ENCODE data around the gene GPI. TPM values are rescaled to one million over a fixed set of nuclear protein-coding genes. Genes with fewer than 3 reads are reported as not detected.
A peak's percentile ranks its signal among the peaks of the same experiment; 100 is the strongest.

Gene GPI
- total and polyA plus RNA-seq, 9 of the 15 experiments (the other 6 are each of a cell fraction or from before 2014, with no cell fraction given), result 88.3 to 358 (median 122) TPM

DNA sequence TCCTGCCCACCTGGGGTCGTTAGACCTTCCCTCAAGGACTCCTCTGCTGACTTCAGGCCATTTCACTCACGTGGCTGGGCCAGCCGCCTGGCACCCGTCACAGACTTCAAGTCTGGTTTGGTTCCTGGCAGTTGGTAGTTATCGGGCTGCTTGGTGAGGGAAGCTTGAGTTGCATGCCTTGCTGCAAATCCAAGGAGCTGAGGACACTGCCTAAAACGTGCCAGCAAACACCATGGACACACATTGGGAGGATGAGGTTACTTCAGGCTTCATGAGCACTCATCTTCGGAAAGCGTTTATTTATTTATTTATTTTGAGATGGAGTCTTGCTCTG is 2.6 kb downstream of the GPI start (continued):
- TF ChIP-seq, protein P1, sequence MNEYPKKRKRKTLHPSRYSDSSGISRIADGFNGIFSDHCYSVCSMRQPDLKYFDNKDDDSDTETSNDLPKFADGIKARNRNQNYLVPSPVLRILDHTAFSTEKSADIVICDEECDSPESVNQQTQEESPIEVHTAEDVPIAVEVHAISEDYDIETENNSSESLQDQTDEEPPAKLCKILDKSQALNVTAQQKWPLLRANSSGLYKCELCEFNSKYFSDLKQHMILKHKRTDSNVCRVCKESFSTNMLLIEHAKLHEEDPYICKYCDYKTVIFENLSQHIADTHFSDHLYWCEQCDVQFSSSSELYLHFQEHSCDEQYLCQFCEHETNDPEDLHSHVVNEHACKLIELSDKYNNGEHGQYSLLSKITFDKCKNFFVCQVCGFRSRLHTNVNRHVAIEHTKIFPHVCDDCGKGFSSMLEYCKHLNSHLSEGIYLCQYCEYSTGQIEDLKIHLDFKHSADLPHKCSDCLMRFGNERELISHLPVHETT (CRISPR knock-in tag; conservative IDR thresholded peaks at IDR 0.05 in 1 of 2, IDR thresholded peaks at IDR 0.05 in 1 of 2), result no peak

DNA sequence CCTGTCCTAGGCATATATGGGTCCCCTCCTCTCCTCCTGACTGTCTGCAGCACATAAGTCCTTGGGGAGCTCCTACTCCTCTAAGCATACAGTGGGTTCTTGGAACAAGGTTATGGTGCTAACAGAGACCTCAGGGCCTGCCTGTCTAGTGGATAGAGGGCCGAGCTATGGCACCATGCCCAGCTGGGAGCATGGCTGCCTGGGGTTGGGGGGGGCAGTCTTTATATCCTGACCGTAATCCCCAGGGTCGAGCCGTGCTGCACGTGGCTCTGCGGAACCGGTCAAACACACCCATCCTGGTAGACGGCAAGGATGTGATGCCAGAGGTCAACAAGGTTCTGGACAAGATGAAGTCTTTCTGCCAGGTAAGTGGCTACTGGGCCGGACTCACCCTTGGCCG is 3.3 kb downstream of the GPI start:
- Histone ChIP-seq H2AFZ (ENCODE audit: low read depth, low read length) (no peak overlapping the region), H3K4me2 (ENCODE audit: insufficient read depth, low read length) (no peak overlapping the region; the same call in 1 of the 2 replicates), H4K20me1 (replicated peaks; ENCODE audit: control insufficient read depth, insufficient read depth, low read length) (peaks cover 31% of the 10 kb centered on the region), H3K36me3 (ENCODE audit: control insufficient read depth, insufficient read depth, low read length) (peaks cover 68% of the 10 kb centered on the region), H3K4me3 (no peak overlapping the region), H3K9me3 (replicated peaks; ENCODE audit: control insufficient read depth, insufficient read depth, low read depth, low read length) (no peaks in the 10 kb centered on the region), H3K27ac (ENCODE audit: extremely low read depth, low read depth, low read length) (no peak overlapping the region), H3K27me3 (ENCODE audit: control insufficient read depth in 2 of 2, insufficient read depth in 2 of 2, low read length in 2 of 2) (no peaks in the 10 kb centered on the region), H3K4me1 (replicated peaks in 1 of 2; ENCODE audit: control insufficient read depth in 2 of 2, insufficient read depth in 2 of 2, low read length in 2 of 2) (peaks cover 37 to 52% of the 10 kb centered on the region in 2 experiments), H3K9me1 (ENCODE audit: control insufficient read depth, insufficient read depth, low read length) (peaks cover 11% of the 10 kb centered on the region), H3K79me2 (ENCODE audit: control insufficient read depth, insufficient read depth, low read length) (peaks cover 73% of the 10 kb centered on the region), H3K9ac (ENCODE audit: insufficient read depth in 1 of 2, low read depth in 2 of 2, low read length in 2 of 2) (peak overlapping the region in 1 of 2 experiments; percentile 47; a peak in 1 of 4 replicates)
- ChIA-PET POLR2A (interaction anchor here (0.6 to 1.5 kb wide), 2 partner anchors 8 to 1068 kb away, joined by 3 to 4 read pairs; no protein-coding TSS in a partner anchor), CTCF (ENCODE audit: low intra/inter-chr PET ratio) (no interaction called here)
- no peak for DNase-seq (ENCODE audit: extremely low read depth in 1 of 4, low spot score in 3 of 4)
- no peak for ATAC-seq
- BruUV-seq (replicated peaks), result no TSS peak
- 97% methylated on average over 10 of the region's 10 CpGs for WGBS (ENCODE audit: insufficient coverage, low coverage, missing lambda C conversion rate)
- intact Hi-C loops (cut with micrococcal nuclease), result no loop called here
- no peak for FAIRE-seq
- in situ Hi-C loops (cut with MboI), result no loop called here
- TF ChIP-seq MEF2D (tag; conservative IDR thresholded peaks at IDR 0.05; ENCODE audit: low read depth) (no peak), RFX7 (CRISPR knock-in tag; IDR thresholded peaks at IDR 0.05) (no peak), RAD51 (IDR thresholded peaks at IDR 0.05; ENCODE audit: borderline replicate concordance, low read depth) (no peak), PYGO2 (tag; IDR thresholded peaks at IDR 0.05) (no peak), NFIC (IDR thresholded peaks at IDR 0.05) (no peak), ZNF324 (CRISPR knock-in tag; IDR thresholded peaks at IDR 0.05) (no peak), KAT2B (IDR thresholded peaks at IDR 0.05; ENCODE audit: low read depth, low read length) (no peak), ZNF282 (CRISPR knock-in tag; IDR thresholded peaks at IDR 0.05) (no peak), SAFB2 (IDR thresholded peaks at IDR 0.05; ENCODE audit: borderline replicate concordance, low read depth, low read length, severe bottlenecking) (no peak)
- TF ChIP-seq, protein P2, sequence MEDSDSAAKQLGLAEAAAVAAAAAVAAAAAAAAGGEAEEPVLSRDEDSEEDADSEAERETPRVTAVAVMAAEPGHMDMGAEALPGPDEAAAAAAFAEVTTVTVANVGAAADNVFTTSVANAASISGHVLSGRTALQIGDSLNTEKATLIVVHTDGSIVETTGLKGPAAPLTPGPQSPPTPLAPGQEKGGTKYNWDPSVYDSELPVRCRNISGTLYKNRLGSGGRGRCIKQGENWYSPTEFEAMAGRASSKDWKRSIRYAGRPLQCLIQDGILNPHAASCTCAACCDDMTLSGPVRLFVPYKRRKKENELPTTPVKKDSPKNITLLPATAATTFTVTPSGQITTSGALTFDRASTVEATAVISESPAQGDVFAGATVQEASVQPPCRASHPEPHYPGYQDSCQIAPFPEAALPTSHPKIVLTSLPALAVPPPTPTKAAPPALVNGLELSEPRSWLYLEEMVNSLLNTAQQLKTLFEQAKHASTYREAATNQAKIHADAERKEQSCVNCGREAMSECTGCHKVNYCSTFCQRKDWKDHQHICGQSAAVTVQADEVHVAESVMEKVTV (CRISPR knock-in tag; IDR thresholded peaks at IDR 0.05), result no peak
- TF ChIP-seq, protein P3, sequence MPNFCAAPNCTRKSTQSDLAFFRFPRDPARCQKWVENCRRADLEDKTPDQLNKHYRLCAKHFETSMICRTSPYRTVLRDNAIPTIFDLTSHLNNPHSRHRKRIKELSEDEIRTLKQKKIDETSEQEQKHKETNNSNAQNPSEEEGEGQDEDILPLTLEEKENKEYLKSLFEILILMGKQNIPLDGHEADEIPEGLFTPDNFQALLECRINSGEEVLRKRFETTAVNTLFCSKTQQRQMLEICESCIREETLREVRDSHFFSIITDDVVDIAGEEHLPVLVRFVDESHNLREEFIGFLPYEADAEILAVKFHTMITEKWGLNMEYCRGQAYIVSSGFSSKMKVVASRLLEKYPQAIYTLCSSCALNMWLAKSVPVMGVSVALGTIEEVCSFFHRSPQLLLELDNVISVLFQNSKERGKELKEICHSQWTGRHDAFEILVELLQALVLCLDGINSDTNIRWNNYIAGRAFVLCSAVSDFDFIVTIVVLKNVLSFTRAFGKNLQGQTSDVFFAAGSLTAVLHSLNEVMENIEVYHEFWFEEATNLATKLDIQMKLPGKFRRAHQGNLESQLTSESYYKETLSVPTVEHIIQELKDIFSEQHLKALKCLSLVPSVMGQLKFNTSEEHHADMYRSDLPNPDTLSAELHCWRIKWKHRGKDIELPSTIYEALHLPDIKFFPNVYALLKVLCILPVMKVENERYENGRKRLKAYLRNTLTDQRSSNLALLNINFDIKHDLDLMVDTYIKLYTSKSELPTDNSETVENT (CRISPR knock-in tag; IDR thresholded peaks at IDR 0.05), result no peak
- TF ChIP-seq, protein P4, sequence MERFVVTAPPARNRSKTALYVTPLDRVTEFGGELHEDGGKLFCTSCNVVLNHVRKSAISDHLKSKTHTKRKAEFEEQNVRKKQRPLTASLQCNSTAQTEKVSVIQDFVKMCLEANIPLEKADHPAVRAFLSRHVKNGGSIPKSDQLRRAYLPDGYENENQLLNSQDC (CRISPR knock-in tag; IDR thresholded peaks at IDR 0.05), result no peak
- TF ChIP-seq, protein P5, sequence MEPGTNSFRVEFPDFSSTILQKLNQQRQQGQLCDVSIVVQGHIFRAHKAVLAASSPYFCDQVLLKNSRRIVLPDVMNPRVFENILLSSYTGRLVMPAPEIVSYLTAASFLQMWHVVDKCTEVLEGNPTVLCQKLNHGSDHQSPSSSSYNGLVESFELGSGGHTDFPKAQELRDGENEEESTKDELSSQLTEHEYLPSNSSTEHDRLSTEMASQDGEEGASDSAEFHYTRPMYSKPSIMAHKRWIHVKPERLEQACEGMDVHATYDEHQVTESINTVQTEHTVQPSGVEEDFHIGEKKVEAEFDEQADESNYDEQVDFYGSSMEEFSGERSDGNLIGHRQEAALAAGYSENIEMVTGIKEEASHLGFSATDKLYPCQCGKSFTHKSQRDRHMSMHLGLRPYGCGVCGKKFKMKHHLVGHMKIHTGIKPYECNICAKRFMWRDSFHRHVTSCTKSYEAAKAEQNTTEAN (CRISPR knock-in tag; IDR thresholded peaks at IDR 0.05), result no peak

Data from K562 (cell line).